Mesendoderm (in vitro differentiated cells): ENCODE data around the gene SNAP47.

Experiments used
- DNase-seq: peaks from one replicate; pipeline ENCODE4 v3.0.0; 2013
- H2AK5ac ChIP-seq: 2 replicates; pipeline ENCODE4 v1.6.1; 2013; ENCODE audit warnings: low read length, inconsistent platforms
- H2BK120ac ChIP-seq: 2 replicates; pipeline ENCODE4 v1.6.1; 2013; ENCODE audit warnings: low read depth, mild to moderate bottlenecking, low read length, moderate library complexity, mixed read lengths
- H2BK15ac ChIP-seq: replicated peaks from 2 replicates; pipeline ENCODE4 v1.6.1; 2013; ENCODE audit warnings: low read depth, mild to moderate bottlenecking, moderate library complexity
- H2BK5ac ChIP-seq: 2 replicates; pipeline ENCODE4 v1.6.1; 2013; ENCODE audit warnings: low read length, inconsistent platforms
- H3K18ac ChIP-seq: 2 replicates; pipeline ENCODE4 v1.6.1; 2013; ENCODE audit warnings: mild to moderate bottlenecking, low read length, mixed read lengths
- H3K23ac ChIP-seq: one replicate; pipeline ENCODE4 v1.6.1; 2013; ENCODE audit warnings: low read length
- H3K27ac ChIP-seq: 2 replicates; pipeline ENCODE4 v1.5.1; 2013; ENCODE audit warnings: low read depth, mild to moderate bottlenecking, inconsistent platforms, low read length, moderate library complexity
- H3K27me3 ChIP-seq: 2 replicates; pipeline ENCODE4 v1.6.1; 2013; ENCODE audit warnings: low read length, control low read depth, mild to moderate bottlenecking, inconsistent platforms; ENCODE audit not compliant: insufficient read depth, poor library complexity
- H3K36me3 ChIP-seq: 2 replicates; pipeline ENCODE4 v1.6.1; 2013; ENCODE audit warnings: low read length, inconsistent platforms; ENCODE audit not compliant: control insufficient read depth, insufficient read depth
- H3K4ac ChIP-seq: one replicate; pipeline ENCODE4 v1.6.1; 2013; ENCODE audit warnings: low read depth, mild to moderate bottlenecking, low read length, moderate library complexity
- H3K4me1 ChIP-seq: 2 replicates; pipeline ENCODE4 v1.6.1; 2013; ENCODE audit warnings: low read depth, low read length, inconsistent platforms; ENCODE audit not compliant: control insufficient read depth
- H3K4me2 ChIP-seq: 2 replicates; pipeline ENCODE4 v1.6.1; 2013; ENCODE audit warnings: low read length
- H3K4me3 ChIP-seq: 2 replicates; pipeline ENCODE4 v1.5.1; 2013; ENCODE audit warnings: mild to moderate bottlenecking, low read length
- H3K56ac ChIP-seq: one replicate; pipeline ENCODE4 v1.6.1; 2013; ENCODE audit warnings: low read length
- H3K79me1 ChIP-seq: 2 replicates; pipeline ENCODE4 v1.6.1; 2013; ENCODE audit warnings: low read length, inconsistent platforms
- H3K79me2 ChIP-seq: 2 replicates; pipeline ENCODE4 v1.6.1; 2013; ENCODE audit warnings: mild to moderate bottlenecking, low read length; ENCODE audit not compliant: control insufficient read depth, insufficient read depth
- H3K9ac ChIP-seq: 2 replicates; pipeline ENCODE4 v1.6.1; 2013; ENCODE audit warnings: low read length, inconsistent platforms
- H4K5ac ChIP-seq: one replicate; pipeline ENCODE4 v1.6.1; 2013; ENCODE audit warnings: low read length
- H4K8ac ChIP-seq: one replicate; pipeline ENCODE4 v1.6.1; 2013; ENCODE audit warnings: low read depth, mild to moderate bottlenecking, control low read depth, low read length, moderate library complexity
- WGBS: extraction: QIAGEN DNeasy Blood & Tissue Kit; methylation state at CpG from one replicate; pipeline ENCODE4 v1.1.7; 2013; ENCODE audit warnings: low lambda C conversion rate, missing lambda C conversion rate; ENCODE audit not compliant: insufficient coverage; ENCODE audit errors: extremely low coverage; 5-methylcytosine and 5-hydroxymethylcytosine counted together

The SNAP47 gene

DNA sequence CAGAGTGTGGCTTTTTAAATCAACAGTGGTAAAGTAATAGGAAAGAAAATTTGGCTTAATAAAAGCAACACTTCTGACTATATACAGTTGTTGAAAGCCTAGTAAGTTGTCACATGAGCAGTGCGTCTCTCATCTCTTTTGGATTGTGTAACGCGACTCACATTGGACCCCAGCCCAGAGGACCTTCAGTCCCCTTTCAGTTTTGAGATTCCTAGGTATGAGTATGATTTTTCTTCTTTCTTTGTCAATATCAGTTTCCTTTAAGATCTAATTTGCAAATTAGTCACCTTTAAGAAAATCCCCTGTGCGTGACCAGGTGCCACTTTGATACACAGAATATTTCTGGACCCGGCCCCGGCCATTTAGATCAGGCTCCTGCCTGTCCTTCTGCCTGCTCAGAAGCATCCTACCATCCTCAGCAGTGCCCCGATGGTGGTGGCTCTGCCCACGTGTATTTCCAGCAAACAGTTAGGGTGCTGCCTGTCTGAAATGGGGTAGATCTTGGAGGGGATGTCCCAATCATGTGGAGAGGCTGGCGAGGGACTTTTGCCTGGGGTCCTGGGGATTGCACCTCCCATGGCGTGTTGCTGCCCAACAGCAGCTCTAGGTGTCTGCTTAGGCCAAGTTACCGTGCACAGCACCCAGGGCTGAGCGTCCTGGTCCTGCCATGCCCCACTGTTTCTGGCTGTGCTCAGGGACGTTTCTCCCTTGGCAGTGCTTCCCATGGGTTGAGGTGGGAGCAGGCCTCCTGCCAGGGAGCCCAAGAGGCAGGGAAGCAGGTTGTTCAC is 21.1 kb downstream of the SNAP47 start:
- no CpG with 5 or more reads among the region's 13 CpGs for WGBS
- no peak for DNase-seq
- peaks cover 10% of the 10 kb centered on the region for H3K36me3 ChIP-seq

DNA sequence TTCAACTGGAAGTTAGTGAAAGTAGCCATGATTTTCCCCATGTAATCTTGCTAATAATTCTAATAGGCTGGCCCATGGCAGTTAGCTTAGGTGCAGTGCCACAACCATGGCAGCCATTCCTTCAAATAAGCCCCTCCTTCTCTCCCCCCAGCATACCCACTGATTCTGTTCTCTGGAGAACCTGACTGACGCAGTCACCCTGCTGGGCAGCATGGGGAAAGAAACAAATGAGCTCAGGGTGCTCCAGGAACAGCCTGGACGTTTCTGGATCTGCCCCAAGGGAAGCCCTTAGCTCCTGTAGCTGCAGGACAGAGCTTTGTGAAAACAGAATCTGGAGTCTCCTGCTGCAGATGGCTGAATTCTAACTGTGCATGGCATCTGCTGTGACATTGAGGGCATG is 22.5 kb downstream of the SNAP47 start:
- Histone ChIP-seq H4K8ac (no peak overlapping the region), H3K4me2 (no peak overlapping the region), H2AK5ac (no peak overlapping the region), H3K4me1 (no peaks in the 10 kb centered on the region), H3K18ac (no peak overlapping the region), H3K27ac (no peak overlapping the region), H3K4me3 (no peak overlapping the region), H3K9ac (no peak overlapping the region), H3K79me1 (peaks cover 9% of the 10 kb centered on the region), H3K23ac (no peak overlapping the region), H3K27me3 (no peaks in the 10 kb centered on the region), H3K4ac (no peak overlapping the region), H3K79me2 (peaks cover 2% of the 10 kb centered on the region), H4K5ac (no peak overlapping the region), H2BK15ac (no peak overlapping the region), H2BK5ac (no peak overlapping the region), H3K36me3 (peaks cover 10% of the 10 kb centered on the region), H2BK120ac (no peak overlapping the region), H3K56ac (no peak overlapping the region)
- no CpG with 5 or more reads among the region's 2 CpGs for WGBS
- DNase-seq: no peak

More for the DNA sequence above, 21.1 kb downstream of the SNAP47 start:
- Histone ChIP-seq H3K27ac (no peak overlapping the region), H3K4me2 (no peak overlapping the region), H2BK5ac (no peak overlapping the region), H3K56ac (no peak overlapping the region), H3K79me2 (peaks cover 2% of the 10 kb centered on the region), H3K18ac (no peak overlapping the region), H2BK120ac (no peak overlapping the region), H3K4ac (no peak overlapping the region), H3K4me1 (no peaks in the 10 kb centered on the region), H4K5ac (no peak overlapping the region), H4K8ac (no peak overlapping the region), H3K9ac (no peak overlapping the region), H2AK5ac (no peak overlapping the region), H2BK15ac (no peak overlapping the region), H3K79me1 (peaks cover 10% of the 10 kb centered on the region), H3K27me3 (no peaks in the 10 kb centered on the region), H3K4me3 (no peak overlapping the region), H3K23ac (no peak overlapping the region)

DNA sequence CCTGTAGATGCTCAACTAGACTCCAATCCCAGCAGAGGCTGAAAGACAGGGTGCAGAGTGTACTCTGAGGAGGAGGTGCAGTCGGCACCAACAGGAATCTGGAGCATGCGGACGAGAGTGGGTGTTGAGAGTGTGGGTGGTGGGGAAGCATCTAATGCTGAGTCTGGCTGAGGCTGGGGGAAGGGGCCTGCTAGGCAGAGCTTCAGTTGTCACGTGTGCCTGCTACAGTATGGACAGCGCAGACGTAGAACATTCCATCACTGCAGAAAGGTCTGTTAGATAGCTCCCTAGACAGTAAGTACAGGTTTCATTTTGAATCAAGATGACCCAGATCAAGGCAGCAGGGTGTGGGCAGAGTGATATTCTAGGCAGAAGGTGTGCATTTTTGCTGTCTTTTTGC is 23.1 kb downstream of the SNAP47 start:
- H3K79me1 ChIP-seq: peaks cover 8% of the 10 kb centered on the region
- no peak overlapping the region for H3K4me2 ChIP-seq
- H3K4me1 ChIP-seq: no peaks in the 10 kb centered on the region
- H3K4me3 ChIP-seq: no peak overlapping the region
- H3K18ac ChIP-seq: no peak overlapping the region
- H3K56ac ChIP-seq: no peak overlapping the region
- no peak overlapping the region for H3K27ac ChIP-seq
- DNase-seq: no peak
- no peak overlapping the region for H3K23ac ChIP-seq
- no peak overlapping the region for H2BK5ac ChIP-seq
- WGBS: no CpG with 5 or more reads among the region's 6 CpGs
- H3K4ac ChIP-seq: no peak overlapping the region
- H2AK5ac ChIP-seq: no peak overlapping the region
- H3K79me2 ChIP-seq: no peaks in the 10 kb centered on the region
- H3K27me3 ChIP-seq: no peaks in the 10 kb centered on the region
- H4K5ac ChIP-seq: no peak overlapping the region
- no peak overlapping the region for H3K9ac ChIP-seq
- no peak overlapping the region for H2BK15ac ChIP-seq
- H3K36me3 ChIP-seq: peaks cover 10% of the 10 kb centered on the region
- H2BK120ac ChIP-seq: no peak overlapping the region
- no peak overlapping the region for H4K8ac ChIP-seq

DNA sequence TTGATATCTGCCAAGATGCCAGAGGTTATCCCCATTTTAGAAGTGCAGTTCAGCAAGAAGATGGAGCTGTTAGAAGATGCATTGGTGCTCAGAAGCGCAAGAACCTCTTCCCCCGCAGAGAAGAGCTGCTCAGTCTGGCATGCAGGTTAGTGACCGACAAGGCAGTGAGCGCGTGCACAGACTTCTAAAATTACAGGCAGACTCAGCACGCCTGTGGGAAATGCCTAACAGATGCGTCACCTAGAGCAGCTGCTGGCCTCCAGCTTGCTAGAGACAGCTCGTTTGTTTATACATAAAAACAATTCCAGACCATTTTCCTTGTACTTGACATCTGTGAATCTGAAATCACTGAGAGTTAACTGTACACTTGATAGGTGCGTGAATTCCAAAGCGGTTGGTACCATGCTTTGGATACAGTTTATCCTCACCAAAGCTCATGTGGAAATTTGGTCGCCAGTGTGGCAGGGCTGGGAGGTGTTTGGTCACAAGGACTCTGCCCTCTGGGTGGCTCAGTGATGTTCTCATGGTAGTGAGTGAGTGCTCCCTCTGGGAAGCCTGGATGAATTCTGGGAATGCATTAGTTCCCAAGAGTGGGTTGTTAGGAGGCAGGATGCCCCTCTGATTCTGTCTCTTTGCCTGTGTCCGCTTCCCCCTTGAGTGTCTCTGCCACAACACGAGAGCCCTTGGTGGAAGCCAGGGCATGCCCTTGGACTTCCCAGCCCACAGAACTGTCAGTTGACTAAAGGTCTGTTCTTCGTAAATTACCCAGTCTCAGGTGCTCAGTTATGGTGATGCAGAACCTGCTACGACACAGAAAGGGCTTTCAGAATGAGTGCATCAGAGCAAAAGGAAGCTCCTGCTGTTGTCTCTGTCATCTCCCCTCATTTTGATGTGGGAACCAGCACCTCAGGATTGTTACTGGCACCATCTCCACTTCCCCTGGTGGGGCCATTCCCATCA is 24.4 kb downstream of the SNAP47 start:
- no peak overlapping the region for H3K18ac ChIP-seq
- H4K8ac ChIP-seq: no peak overlapping the region
- no peak overlapping the region for H3K9ac ChIP-seq
- H3K23ac ChIP-seq: no peak overlapping the region
- H3K4me3 ChIP-seq: no peak overlapping the region
- H3K27me3 ChIP-seq: no peaks in the 10 kb centered on the region
- no peak for DNase-seq
- no peaks in the 10 kb centered on the region for H3K4me1 ChIP-seq
- H3K4ac ChIP-seq: no peak overlapping the region
- no peak overlapping the region for H2AK5ac ChIP-seq
- no peak overlapping the region for H3K27ac ChIP-seq
- H4K5ac ChIP-seq: no peak overlapping the region
- H3K79me1 ChIP-seq: peaks cover 8% of the 10 kb centered on the region
- no peak overlapping the region for H3K4me2 ChIP-seq
- no peak overlapping the region for H3K56ac ChIP-seq
- H2BK5ac ChIP-seq: no peak overlapping the region
- H3K79me2 ChIP-seq: no peaks in the 10 kb centered on the region
- no CpG with 5 or more reads among the region's 15 CpGs for WGBS
- H2BK15ac ChIP-seq: no peak overlapping the region
- no peak overlapping the region for H2BK120ac ChIP-seq
- H3K36me3 ChIP-seq: peaks cover 10% of the 10 kb centered on the region

DNA sequence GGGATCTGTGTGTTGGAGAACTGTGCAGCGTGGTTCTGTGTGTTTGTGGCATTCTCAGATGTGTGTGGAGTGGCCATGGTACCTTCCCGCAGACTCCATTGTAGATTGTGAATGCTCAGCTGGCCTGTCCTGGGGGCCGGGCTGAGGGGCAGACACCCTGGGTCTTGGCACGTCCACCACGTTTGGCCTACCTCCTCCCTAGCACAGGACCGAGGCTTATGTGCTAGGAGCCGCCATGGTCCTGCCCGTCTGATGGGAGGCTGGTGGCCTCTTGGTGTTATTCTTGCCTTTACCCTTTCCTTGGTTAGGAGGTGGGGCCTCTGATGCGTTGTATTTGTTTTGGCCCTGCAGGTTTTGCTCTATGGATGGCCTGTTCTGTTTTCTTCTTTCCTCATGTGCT is 25.1 kb downstream of the SNAP47 start:
- Histone ChIP-seq H3K18ac (no peak overlapping the region), H3K4me1 (no peaks in the 10 kb centered on the region), H3K79me1 (peaks cover 9% of the 10 kb centered on the region), H3K56ac (no peak overlapping the region), H3K4me3 (no peak overlapping the region), H3K79me2 (no peaks in the 10 kb centered on the region), H3K36me3 (peaks cover 10% of the 10 kb centered on the region), H2BK120ac (no peak overlapping the region), H4K8ac (no peak overlapping the region), H3K27ac (no peak overlapping the region), H3K23ac (no peak overlapping the region), H3K4me2 (no peak overlapping the region), H2AK5ac (no peak overlapping the region), H2BK5ac (no peak overlapping the region), H3K27me3 (no peaks in the 10 kb centered on the region), H3K9ac (no peak overlapping the region), H4K5ac (no peak overlapping the region), H3K4ac (no peak overlapping the region), H2BK15ac (no peak overlapping the region)
- no CpG with 5 or more reads among the region's 9 CpGs for WGBS
- DNase-seq: no peak
